Measurements from ENCODE around the gene TMBIM1.

- no peak for TF ChIP-seq CTCF (IDR thresholded peaks at IDR 0.05; ENCODE audit: low read length)
- TF ChIP-seq EZH2phosphoT487 (IDR thresholded peaks at IDR 0.05; ENCODE audit: low read length) = no peak
- TF ChIP-seq EZH2 (optimal IDR thresholded peaks at IDR 0.05; ENCODE audit: low read depth, low read length) = no peak
These were observed 36.9 kb upstream of the TMBIM1 start for GRCh38 chr2:218329027-218329825.

All from MM.1S (cell line).